Right lung (tissue), 5 donors: Measurements from ENCODE around the gene CHRNA4. TPM values are rescaled to one million over a fixed set of nuclear protein-coding genes. Genes with fewer than 3 reads are reported as not detected.
"Not testable (repeated sequence)": the region's sequence is repeated elsewhere in the genome, so short reads cannot be mapped to it uniquely, and the experiment has no call there.

Source experiments
- DNase-seq, 2 donors: peaks; one replicate each; pipeline ENCODE4 v3.0.0-alpha.2; 2013
- polyA plus RNA-seq, 5 donors: library from polyadenylated mRNA; unstranded; fragments of 120-200 nt; gene quantifications; one replicate each; pipeline versions ENCODE4 v1.2.1 to v1.2.3, GENCODE V29; 2013; ENCODE audit warnings: inconsistent platforms in 1 of 5, low replicate concordance in 1 of 5; ENCODE audit not compliant: insufficient read length in 5 of 5, insufficient read depth in 1 of 5

CHRNA4 gene
- polyA plus RNA-seq, 5 donors: 0.24 to 2.5 (median 0.69) TPM

- no peak for DNase-seq
Measured at GRCh38 chr20:63398744-63399514, 37.8 kb upstream of the CHRNA4 start.

- no peak for DNase-seq
Measured at GRCh38 chr20:63397946-63398450, 36.8 kb upstream of the CHRNA4 start.

- DNase-seq: no peak
Measured at GRCh38 chr20:63397155-63397843, 36.1 kb upstream of the CHRNA4 start.

- DNase-seq: no peak
Measured at GRCh38 chr20:63396300-63396699, 35.2 kb upstream of the CHRNA4 start.

GRCh38 chr20:63395723-63396122 is 34.6 kb upstream of the CHRNA4 start:
- no peak for DNase-seq

- no peak for DNase-seq
Measured at GRCh38 chr20:63394920-63395455, 33.8 kb upstream of the CHRNA4 start.

DNA sequence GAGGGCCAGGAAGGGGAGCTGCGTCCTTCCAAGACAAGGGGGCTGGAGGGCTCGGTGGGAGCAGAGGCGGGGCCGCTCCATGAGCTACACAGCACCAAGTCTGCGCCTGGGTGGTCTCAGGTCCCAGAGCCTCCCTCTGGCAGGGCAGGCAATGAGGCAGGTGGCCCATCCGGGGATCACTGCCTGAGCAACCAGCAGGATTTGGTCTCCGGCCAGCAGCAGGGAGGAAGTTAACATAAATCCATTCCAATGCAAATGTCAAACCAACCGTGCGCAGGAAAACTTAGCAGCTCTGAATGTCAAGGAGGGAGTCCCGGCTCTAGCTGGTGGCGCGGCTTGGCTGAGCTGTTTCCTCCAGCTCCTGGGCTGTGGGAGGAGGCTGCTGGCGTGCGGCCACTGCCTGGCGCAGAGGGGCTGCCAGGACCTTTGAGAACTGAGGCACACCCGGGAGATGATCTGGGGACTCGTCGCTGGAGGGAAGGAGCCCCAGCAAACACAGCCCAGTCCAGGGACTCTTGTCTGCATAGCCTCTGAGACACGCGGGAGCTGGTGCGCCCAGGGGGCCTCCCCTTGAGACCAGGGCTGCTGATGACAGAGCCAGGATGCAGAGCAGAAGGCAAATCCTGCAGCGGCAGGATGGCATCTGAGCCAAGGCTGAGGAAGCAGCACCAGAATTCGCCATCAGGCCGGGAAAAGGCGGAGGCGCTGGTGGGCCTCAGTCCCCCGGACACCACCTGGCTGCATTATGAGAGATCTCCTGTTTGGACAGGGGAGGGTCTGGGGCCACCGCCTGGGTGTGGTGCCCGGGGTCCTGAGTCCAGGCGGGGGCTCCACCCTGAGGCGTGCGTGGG is 33.1 kb upstream of the CHRNA4 start:
- peak; percentile 29 to 34 for DNase-seq

GRCh38 chr20:63393566-63393965 is 32.4 kb upstream of the CHRNA4 start:
- no peak for DNase-seq

DNA sequence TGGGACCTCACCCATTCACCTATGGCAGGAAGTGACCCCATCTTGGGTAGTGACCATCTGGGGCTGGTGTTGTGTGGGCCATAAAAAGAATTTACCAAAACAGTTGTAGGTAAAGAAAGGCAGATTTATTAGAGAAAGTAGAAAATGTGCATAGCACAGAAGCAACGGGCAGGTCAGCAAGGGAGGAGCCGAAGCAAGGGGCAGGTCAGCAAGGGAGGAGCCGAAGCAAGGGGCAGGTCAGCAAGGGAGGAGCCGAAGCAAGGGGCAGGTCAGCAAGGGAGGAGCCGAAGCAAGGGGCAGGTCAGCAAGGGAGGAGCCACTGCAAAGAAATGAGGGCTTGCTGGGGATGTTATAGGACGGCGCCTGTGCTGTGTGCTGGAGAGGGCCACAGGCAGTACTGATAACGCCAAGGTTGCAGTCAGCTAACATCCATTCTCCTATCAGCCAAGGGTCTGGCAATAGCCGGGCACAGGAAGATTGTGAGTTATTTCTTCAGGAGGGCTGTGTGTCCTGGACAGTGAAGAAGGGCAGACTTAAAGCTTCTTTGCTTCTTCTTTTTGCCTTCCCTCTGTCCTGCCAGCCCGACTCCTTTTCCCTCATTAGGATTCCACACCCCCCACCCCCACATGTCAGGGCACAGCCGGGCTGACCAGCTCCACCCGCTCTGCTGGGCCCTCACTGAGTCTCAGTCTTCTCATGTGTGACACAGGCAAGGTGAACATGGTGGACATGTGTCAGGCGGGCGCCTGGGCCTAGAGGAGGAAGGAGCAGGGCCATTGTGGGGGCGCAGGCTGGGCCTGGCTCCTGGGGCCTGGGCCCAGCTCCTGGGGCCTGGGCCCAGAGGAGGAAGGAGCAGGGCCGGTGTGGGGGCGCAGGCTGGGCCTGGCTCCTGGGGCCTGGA is 31.6 kb upstream of the CHRNA4 start:
- DNase-seq: no peak

DNA sequence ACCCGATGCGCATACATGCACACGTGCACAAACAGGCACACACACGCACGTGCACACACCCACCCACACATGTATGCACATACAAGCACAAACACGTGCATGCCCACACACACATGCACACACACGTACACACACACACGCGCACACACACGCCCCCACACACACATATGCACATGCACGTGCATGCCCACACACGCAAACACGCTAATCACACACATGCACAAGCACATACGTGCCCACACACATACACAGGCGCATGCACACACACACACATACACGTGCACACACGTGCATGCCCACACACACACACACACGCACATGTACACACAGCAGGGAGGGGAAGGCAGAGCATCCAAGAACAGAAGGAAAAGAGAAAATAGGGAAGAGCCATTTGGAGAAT is 26.8 kb upstream of the CHRNA4 start:
- no peak for DNase-seq

GRCh38 chr20:63387393-63387792 is 26.2 kb upstream of the CHRNA4 start:
- no peak for DNase-seq

DNA sequence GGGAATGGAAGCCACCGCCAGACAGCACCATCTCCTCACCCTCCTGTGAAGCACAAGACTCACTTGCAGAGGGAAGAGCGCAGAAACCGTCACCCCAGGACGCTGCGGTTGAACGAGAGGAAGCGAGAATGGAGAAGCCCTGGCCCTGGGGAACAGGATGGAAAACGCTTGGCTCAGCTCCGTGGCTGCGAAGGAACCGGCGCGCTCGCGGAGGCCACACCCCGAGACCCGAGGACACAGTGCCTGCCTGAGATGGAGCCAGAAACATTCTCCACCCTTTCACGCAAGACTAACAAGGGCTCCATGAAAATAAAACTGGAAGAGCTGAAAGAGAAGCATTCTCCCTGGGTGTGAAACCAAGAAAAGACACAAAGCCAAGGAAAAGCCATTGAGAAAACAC is 25.3 kb upstream of the CHRNA4 start:
- DNase-seq: no peak

DNA sequence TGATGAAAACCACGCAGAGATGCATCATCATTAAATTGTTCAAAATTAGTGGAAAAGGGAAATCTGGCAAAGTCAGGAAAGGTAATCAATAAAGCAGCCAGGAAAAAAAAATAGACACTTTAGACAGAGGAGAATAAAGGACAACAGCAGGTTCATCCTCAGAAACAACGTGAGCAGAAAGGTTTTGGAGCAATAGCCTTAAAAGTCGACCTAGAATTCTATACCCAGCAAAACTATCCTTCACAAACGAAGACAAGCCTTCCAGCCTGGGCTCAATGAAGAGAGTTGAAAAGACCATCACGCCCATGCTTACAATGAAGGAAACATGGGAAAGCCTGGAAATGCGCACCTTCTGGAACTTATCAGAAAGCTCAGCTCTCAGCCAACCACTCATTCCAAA is 24.7 kb upstream of the CHRNA4 start:
- DNase-seq: no peak

DNA sequence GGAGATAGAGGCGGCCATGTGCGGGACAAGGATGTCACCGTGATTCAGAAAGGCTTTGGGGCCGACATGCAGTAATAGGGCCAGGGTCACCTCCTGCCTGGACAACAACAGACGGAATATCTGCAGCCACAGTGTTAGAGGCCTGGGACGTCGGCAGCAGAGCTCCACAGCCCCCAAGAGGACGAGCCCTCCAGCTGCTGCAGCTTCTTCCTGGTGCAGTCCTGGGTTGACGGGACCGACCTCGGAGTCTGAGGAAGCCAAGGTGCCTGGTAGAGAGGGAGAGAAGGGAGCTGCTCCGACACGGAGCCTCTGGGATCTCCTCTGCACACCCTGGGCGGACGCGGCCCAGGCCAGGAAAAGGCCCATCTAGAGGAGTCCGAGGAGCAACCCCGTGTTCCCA is 23.2 kb upstream of the CHRNA4 start:
- no peak for DNase-seq

GRCh38 chr20:63383556-63383955 is 22.4 kb upstream of the CHRNA4 start:
- DNase-seq: no peak

- DNase-seq: no peak
Measured at GRCh38 chr20:63382551-63383300, 21.6 kb upstream of the CHRNA4 start.

DNA sequence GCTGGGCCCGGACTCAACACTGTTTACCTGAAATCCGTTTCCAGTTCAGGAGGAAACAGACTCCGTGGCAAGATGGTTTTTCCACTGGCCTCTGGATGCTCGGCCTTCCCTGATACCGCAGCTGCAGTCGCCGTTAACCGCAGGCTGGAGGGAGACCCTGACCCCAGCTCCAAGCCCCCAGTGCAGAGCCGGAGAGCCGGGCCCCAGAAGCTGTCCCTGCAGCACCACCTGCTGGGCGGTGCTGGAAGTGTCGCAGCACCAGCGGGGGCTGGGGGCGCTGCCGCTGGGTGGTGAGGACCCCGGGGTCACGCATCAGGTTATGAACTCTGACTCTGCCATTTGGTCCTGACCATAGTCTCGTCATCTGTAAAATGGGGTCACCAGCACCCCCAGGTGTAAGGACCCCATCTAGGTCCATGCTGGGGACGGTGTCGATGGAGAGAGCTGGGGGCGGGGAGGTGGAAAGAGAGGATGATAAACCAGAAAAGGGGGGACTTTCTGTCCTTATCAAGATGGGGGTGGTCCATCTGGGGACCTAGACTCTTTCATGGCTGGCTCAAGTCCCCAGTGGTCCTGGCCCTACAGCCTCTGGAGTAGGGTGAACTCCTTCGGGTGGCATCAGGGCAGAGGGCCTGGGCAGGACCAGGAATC is 20.8 kb upstream of the CHRNA4 start:
- no peak for DNase-seq

- DNase-seq: no peak
Measured at GRCh38 chr20:63380346-63380870, 19.3 kb upstream of the CHRNA4 start.

DNA sequence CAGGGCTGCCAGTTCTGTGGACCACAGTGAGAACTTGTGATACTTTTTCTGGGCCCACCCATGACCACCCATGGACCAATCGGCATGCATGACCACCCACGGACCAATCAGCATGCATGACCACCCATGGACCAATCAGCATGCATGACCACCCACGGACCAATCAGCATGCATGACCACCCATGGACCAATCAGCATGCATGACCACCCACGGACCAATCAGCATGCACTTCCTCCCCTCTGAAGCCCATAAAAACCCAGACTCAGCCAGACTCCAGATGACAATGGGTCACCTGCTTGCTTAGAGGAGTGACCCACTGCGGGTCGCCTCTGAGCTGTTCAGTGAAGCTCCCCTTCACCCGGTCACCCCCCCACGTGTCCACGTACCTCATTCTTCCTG is 18.7 kb upstream of the CHRNA4 start:
- DNase-seq: not testable (repeated sequence)
